Keratinocyte (primary cell): ENCODE data around the gene MC4R.

Experiments
- EZH2 ChIP-seq: IDR thresholded peaks from one replicate; pipeline ENCODE4 v1.6.1; 2012; ENCODE audit warnings: inconsistent platforms, mild to moderate bottlenecking, low read length, moderate library complexity
- TF ChIP-seq, protein P1 (sequence below), 3 experiments: IDR thresholded peaks in 1 of 3; conservative IDR thresholded peaks in 1 of 3; optimal IDR thresholded peaks in 1 of 3; 2 replicates in 2 of 3; 3 replicates in 1 of 3; pipeline versions ENCODE3 to v1.5.1; 2011; ENCODE audit warnings: low read length in 3 of 3, mild to moderate bottlenecking in 3 of 3, moderate library complexity in 2 of 3, control low read depth in 1 of 3, inconsistent platforms in 1 of 3; ENCODE audit not compliant: insufficient read depth in 2 of 3; ENCODE audit errors: extremely low read depth in 1 of 3

DNA sequence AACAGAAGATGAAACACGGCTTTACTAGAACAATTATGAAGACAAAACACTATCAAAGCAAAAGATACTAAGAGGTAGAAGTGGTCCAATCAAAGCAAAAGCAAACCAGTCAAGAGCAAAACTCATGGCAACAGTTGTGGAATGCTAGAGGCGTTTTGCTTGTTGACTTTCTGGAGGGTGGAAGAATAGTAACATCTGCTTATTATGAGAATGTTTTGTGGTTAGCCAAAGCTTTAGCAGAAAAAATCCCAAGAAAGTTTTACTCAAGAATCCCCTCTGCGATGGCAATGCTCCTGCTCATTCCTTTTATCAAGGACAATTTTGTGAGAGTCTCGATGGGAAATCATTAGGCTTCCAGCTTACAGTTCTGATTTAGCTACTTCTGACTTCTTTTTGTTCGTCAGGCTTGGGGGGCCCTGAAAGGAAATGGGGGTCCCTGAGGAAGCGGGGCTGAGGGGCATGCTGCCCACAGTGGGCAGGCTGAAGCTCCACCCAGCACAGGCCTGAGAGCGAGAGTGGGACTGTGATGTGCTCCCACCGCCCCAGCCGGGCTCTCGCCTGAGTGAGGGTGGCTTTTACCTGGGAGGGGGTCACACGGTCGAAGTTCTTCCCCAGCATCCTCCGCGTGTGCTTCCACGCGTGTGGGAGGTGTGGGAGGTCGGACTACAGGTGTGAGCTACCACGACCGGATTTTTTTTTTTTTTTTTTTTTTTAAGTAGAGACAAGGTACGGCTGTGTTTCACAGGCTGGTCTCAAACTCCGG, 49.0 kb upstream of the MC4R start:
- TF ChIP-seq, protein P1, sequence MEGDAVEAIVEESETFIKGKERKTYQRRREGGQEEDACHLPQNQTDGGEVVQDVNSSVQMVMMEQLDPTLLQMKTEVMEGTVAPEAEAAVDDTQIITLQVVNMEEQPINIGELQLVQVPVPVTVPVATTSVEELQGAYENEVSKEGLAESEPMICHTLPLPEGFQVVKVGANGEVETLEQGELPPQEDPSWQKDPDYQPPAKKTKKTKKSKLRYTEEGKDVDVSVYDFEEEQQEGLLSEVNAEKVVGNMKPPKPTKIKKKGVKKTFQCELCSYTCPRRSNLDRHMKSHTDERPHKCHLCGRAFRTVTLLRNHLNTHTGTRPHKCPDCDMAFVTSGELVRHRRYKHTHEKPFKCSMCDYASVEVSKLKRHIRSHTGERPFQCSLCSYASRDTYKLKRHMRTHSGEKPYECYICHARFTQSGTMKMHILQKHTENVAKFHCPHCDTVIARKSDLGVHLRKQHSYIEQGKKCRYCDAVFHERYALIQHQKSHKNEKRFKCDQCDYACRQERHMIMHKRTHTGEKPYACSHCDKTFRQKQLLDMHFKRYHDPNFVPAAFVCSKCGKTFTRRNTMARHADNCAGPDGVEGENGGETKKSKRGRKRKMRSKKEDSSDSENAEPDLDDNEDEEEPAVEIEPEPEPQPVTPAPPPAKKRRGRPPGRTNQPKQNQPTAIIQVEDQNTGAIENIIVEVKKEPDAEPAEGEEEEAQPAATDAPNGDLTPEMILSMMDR (optimal IDR thresholded peaks at IDR 0.05 in 1 of 3, IDR thresholded peaks at IDR 0.05 in 1 of 3, conservative IDR thresholded peaks at IDR 0.05 in 1 of 3; ENCODE audit: extremely low read depth in 1 of 3, insufficient read depth in 2 of 3, low read length in 3 of 3), result no peak
- no peak for TF ChIP-seq EZH2
